LHCN-M2 (cell line): ENCODE results near the gene GDF7. TPM values are rescaled to one million over a fixed set of nuclear protein-coding genes. Genes with fewer than 3 reads are reported as not detected.

Experiments
- DNase-seq: peaks from one replicate; pipeline ENCODE4 v3.0.0-alpha.2; 2012; ENCODE audit warnings: low read depth
- total RNA-seq: library from RNA; depleted of rRNA; stranded (reverse); fragments of >200 nt; gene quantifications from 2 replicates; pipeline ENCODE4 v1.2.3, GENCODE V29; 2014

GDF7 gene
- total RNA-seq, 1 experiment from 2014 or later: not detected

- DNase-seq: peak; percentile 58
Measured at GRCh38 chr2:20660506-20661420, 6.2 kb upstream of the GDF7 start.

- peak; percentile 66 for DNase-seq
Measured at GRCh38 chr2:20661421-20662307, 5.3 kb upstream of the GDF7 start.

- no peak for DNase-seq
Measured at GRCh38 chr2:20662308-20662937, 4.5 kb upstream of the GDF7 start.

GRCh38 chr2:20663196-20664070 is 3.5 kb upstream of the GDF7 start:
- DNase-seq: no peak

- DNase-seq: no peak
Measured at GRCh38 chr2:20664071-20664390, 2.9 kb upstream of the GDF7 start.

GRCh38 chr2:20664431-20665242 is 2.3 kb upstream of the GDF7 start:
- DNase-seq: no peak

- no peak for DNase-seq
Measured at GRCh38 chr2:20665243-20666004, 1.5 kb upstream of the GDF7 start.

- DNase-seq: no peak
Measured at GRCh38 chr2:20666005-20666303, 990 bp upstream of the GDF7 start.

GRCh38 chr2:20667151-20667530 is 197 bp downstream of the GDF7 start:
- no peak for DNase-seq

GRCh38 chr2:20667531-20668401 is 822 bp downstream of the GDF7 start:
- no peak for DNase-seq

- no peak for DNase-seq
Measured at GRCh38 chr2:20668451-20668850, 1.5 kb downstream of the GDF7 start.

- no peak for DNase-seq
Measured at GRCh38 chr2:20668871-20669475, 2.0 kb downstream of the GDF7 start.

GRCh38 chr2:20669562-20670314 is 2.8 kb downstream of the GDF7 start:
- DNase-seq: no peak

- DNase-seq: no peak
Measured at GRCh38 chr2:20670315-20671035, 3.5 kb downstream of the GDF7 start.

- no peak for DNase-seq
Measured at GRCh38 chr2:20671036-20671735, 4.2 kb downstream of the GDF7 start.

GRCh38 chr2:20671736-20672080 is 4.8 kb downstream of the GDF7 start:
- DNase-seq: no peak
